HL-60/S4 treated with retinoic acid at 250 ng/mL for 4 days and 3 days (cell line): ENCODE data around the gene PGRMC2.

Experiments used
- in situ Hi-C: fragments of 300-500 bp; cut with MboI; formaldehyde crosslinking; loops from 2 replicates; pipeline ENCODE4 v1.7.0; 2022; ENCODE audit warnings: low sequenced_read_pairs

The PGRMC2 gene

GRCh38 chr4:128287141-128287870 lies at the start of gene PGRMC2:
TSS of gene PGRMC2 (minus strand) at chr4:128287813. CDS start at chr4:128287790, 23 bp downstream.
- in situ Hi-C loops, result no loop called here

- in situ Hi-C loops, result no loop called here
Measured at GRCh38 chr4:128335541-128335940, 47.9 kb upstream of the PGRMC2 start.

- in situ Hi-C loops, result no loop called here
Measured at GRCh38 chr4:128334256-128334655, 46.6 kb upstream of the PGRMC2 start.

GRCh38 chr4:128333309-128334018 lies 45.9 kb upstream of the PGRMC2 start:
- in situ Hi-C loops, result no loop called here

- in situ Hi-C loops, result no loop called here
Measured at GRCh38 chr4:128332081-128332480, 44.5 kb upstream of the PGRMC2 start.

GRCh38 chr4:128329638-128330037 lies 42.0 kb upstream of the PGRMC2 start:
- in situ Hi-C loops, result no loop called here

- in situ Hi-C loops, result no loop called here
Measured at GRCh38 chr4:128328106-128328505, 40.5 kb upstream of the PGRMC2 start.

- in situ Hi-C loops, result no loop called here
Measured at GRCh38 chr4:128323401-128323800, 35.8 kb upstream of the PGRMC2 start.

- in situ Hi-C loops, result no loop called here
Measured at GRCh38 chr4:128322986-128323385, 35.4 kb upstream of the PGRMC2 start.

GRCh38 chr4:128322311-128322710 lies 34.7 kb upstream of the PGRMC2 start:
- in situ Hi-C loops, result no loop called here

GRCh38 chr4:128320656-128321055 lies 33.0 kb upstream of the PGRMC2 start:
- in situ Hi-C loops, result no loop called here

- in situ Hi-C loops, result no loop called here
Measured at GRCh38 chr4:128315756-128316520, 28.3 kb upstream of the PGRMC2 start.

GRCh38 chr4:128311659-128312403 lies 24.2 kb upstream of the PGRMC2 start:
- in situ Hi-C loops, result no loop called here

- in situ Hi-C loops, result no loop called here
Measured at GRCh38 chr4:128310266-128310697, 22.7 kb upstream of the PGRMC2 start.

- in situ Hi-C loops, result no loop called here
Measured at GRCh38 chr4:128309585-128309984, 22.0 kb upstream of the PGRMC2 start.

GRCh38 chr4:128308986-128309385 lies 21.4 kb upstream of the PGRMC2 start:
- in situ Hi-C loops, result no loop called here

GRCh38 chr4:128307123-128307571 lies 19.5 kb upstream of the PGRMC2 start:
- in situ Hi-C loops, result no loop called here

GRCh38 chr4:128305942-128306341 lies 18.3 kb upstream of the PGRMC2 start:
- in situ Hi-C loops, result no loop called here

- in situ Hi-C loops, result no loop called here
Measured at GRCh38 chr4:128303986-128304385, 16.4 kb upstream of the PGRMC2 start.

GRCh38 chr4:128303405-128303785 lies 15.8 kb upstream of the PGRMC2 start:
- in situ Hi-C loops, result no loop called here

- in situ Hi-C loops, result no loop called here
Measured at GRCh38 chr4:128301979-128302378, 14.4 kb upstream of the PGRMC2 start.
